Osteocyte (in vitro differentiated cells): ENCODE measurements around the gene WBP1L. TPM values are rescaled to one million over a fixed set of nuclear protein-coding genes. Genes with fewer than 3 reads are reported as not detected.

Experiments
- DNase-seq: peaks from one replicate; pipeline ENCODE4 v3.0.0; 2021; ENCODE audit warnings: mixed read lengths; ENCODE audit not compliant: unreplicated experiment; ENCODE audit errors: extremely low spot score
- H3K27ac Mint-ChIP-seq: one replicate; pipeline ENCODE4 v1.8.0; 2021; ENCODE audit warnings: mild to moderate bottlenecking, mixed read lengths; ENCODE audit not compliant: unreplicated experiment
- H3K27me3 Mint-ChIP-seq: one replicate; pipeline ENCODE4 v1.8.0; 2021; ENCODE audit warnings: mixed read lengths; ENCODE audit not compliant: unreplicated experiment
- H3K36me3 Mint-ChIP-seq: one replicate; pipeline ENCODE4 v1.8.0; 2021; ENCODE audit warnings: mixed read lengths; ENCODE audit not compliant: unreplicated experiment
- H3K4me1 Mint-ChIP-seq: one replicate; pipeline ENCODE4 v1.8.0; 2021; ENCODE audit warnings: mixed read lengths; ENCODE audit not compliant: unreplicated experiment
- H3K4me3 Mint-ChIP-seq: one replicate; pipeline ENCODE4 v1.8.0; 2021; ENCODE audit warnings: mild to moderate bottlenecking, moderate library complexity, mixed read lengths; ENCODE audit not compliant: unreplicated experiment
- H3K9me3 Mint-ChIP-seq: one replicate; pipeline ENCODE4 v1.8.0; 2021; ENCODE audit warnings: mixed read lengths; ENCODE audit not compliant: unreplicated experiment
- CTCF ChIP-seq: fragments of 200-600 bp; sonication (generic); IDR thresholded peaks from 2 replicates; pipeline ENCODE4 v1.5.0; 2021; ENCODE audit warnings: antibody characterized with exemption, mild to moderate bottlenecking, moderate library complexity
- total RNA-seq: library from RNA; stranded (reverse); gene quantifications from 2 replicates; pipeline ENCODE4 v1.2.1, GENCODE V29; 2021

The WBP1L gene
- total RNA-seq, 1 donor from 2014 or later, result 66.7 TPM

GRCh38 chr10:102856758-102857424, 113.1 kb downstream of the WBP1L start:
- Mint-ChIP-seq H3K4me1 (peaks cover 25% of the 10 kb centered on the region), H3K9me3 (no peaks in the 10 kb centered on the region), H3K4me3 (no peak overlapping the region), H3K27me3 (no peaks in the 10 kb centered on the region), H3K36me3 (peaks cover 10% of the 10 kb centered on the region), H3K27ac (peak overlapping the region; percentile 70)
- no peak for TF ChIP-seq CTCF
- DNase-seq, result peak; percentile 1

GRCh38 chr10:102859911-102860310, 116.2 kb downstream of the WBP1L start:
- no peaks in the 10 kb centered on the region for H3K27me3 Mint-ChIP-seq
- no peak for TF ChIP-seq CTCF
- no peak for DNase-seq
- no peak overlapping the region for H3K27ac Mint-ChIP-seq
- peaks cover 23% of the 10 kb centered on the region for H3K4me1 Mint-ChIP-seq
- H3K9me3 Mint-ChIP-seq, result no peaks in the 10 kb centered on the region
- no peak overlapping the region for H3K4me3 Mint-ChIP-seq
- peaks cover 21% of the 10 kb centered on the region for H3K36me3 Mint-ChIP-seq

GRCh38 chr10:102863660-102864059, 119.9 kb downstream of the WBP1L start:
- Mint-ChIP-seq H3K27me3 (no peaks in the 10 kb centered on the region), H3K4me1 (peaks cover under 1% of the 10 kb centered on the region), H3K9me3 (no peaks in the 10 kb centered on the region), H3K27ac (no peak overlapping the region), H3K4me3 (no peak overlapping the region), H3K36me3 (peaks cover 21% of the 10 kb centered on the region)
- no peak for TF ChIP-seq CTCF
- DNase-seq, result peak; percentile 5

GRCh38 chr10:102865620-102866019, 121.9 kb downstream of the WBP1L start:
- no peak overlapping the region for H3K27ac Mint-ChIP-seq
- DNase-seq, result no peak
- peaks cover 14% of the 10 kb centered on the region for H3K36me3 Mint-ChIP-seq
- no peak for TF ChIP-seq CTCF
- H3K4me1 Mint-ChIP-seq, result peaks cover 15% of the 10 kb centered on the region
- no peaks in the 10 kb centered on the region for H3K27me3 Mint-ChIP-seq
- H3K9me3 Mint-ChIP-seq, result no peaks in the 10 kb centered on the region
- no peak overlapping the region for H3K4me3 Mint-ChIP-seq

Other genes starting within 250 kb of the WBP1L start
- gene ACTR1A, start 241.2 kb upstream of the WBP1L start, total RNA-seq, result 120 and 123 TPM in 2 replicates
- 16.4 and 16.9 TPM in 2 replicates for gene SUFU, start 240.0 kb upstream of the WBP1L start, total RNA-seq
- gene TRIM8, start 99.5 kb upstream of the WBP1L start, total RNA-seq, result 63.9 and 66.8 TPM in 2 replicates
- 11.6 and 12.6 TPM in 2 replicates for gene ARL3, start 29.6 kb upstream of the WBP1L start, total RNA-seq
- 6.9 and 8.1 TPM in 2 replicates for gene SFXN2, start 29.3 kb upstream of the WBP1L start, total RNA-seq
- gene CYP17A1, start 93.5 kb downstream of the WBP1L start, total RNA-seq, result not detected in 2 replicates
- gene BORCS7, start 110.3 kb downstream of the WBP1L start, total RNA-seq, result 22.6 and 24.5 TPM in 2 replicates
- 2.7 and 2.8 TPM in 2 replicates for gene AS3MT, start 125.5 kb downstream of the WBP1L start, total RNA-seq
- 11.7 and 15.1 TPM in 2 replicates for gene CNNM2, start 174.3 kb downstream of the WBP1L start, total RNA-seq